ACHN (cell line): ENCODE data around the gene EHMT1.
A peak's percentile ranks its signal among the peaks of the same experiment; 100 is the strongest.

Source experiments
- DNase-seq: peaks from one replicate; pipeline ENCODE4 v3.0.0-alpha.2; 2015
- in situ Hi-C: cut with HindIII; loops from 2 replicates; pipeline ENCODE4 v1.10.0; 2017; ENCODE audit warnings: low sequenced_read_pairs, low pct_ligation_motif_present, low pct_unique_long_range_greater_than_20kb

EHMT1 gene

DNA sequence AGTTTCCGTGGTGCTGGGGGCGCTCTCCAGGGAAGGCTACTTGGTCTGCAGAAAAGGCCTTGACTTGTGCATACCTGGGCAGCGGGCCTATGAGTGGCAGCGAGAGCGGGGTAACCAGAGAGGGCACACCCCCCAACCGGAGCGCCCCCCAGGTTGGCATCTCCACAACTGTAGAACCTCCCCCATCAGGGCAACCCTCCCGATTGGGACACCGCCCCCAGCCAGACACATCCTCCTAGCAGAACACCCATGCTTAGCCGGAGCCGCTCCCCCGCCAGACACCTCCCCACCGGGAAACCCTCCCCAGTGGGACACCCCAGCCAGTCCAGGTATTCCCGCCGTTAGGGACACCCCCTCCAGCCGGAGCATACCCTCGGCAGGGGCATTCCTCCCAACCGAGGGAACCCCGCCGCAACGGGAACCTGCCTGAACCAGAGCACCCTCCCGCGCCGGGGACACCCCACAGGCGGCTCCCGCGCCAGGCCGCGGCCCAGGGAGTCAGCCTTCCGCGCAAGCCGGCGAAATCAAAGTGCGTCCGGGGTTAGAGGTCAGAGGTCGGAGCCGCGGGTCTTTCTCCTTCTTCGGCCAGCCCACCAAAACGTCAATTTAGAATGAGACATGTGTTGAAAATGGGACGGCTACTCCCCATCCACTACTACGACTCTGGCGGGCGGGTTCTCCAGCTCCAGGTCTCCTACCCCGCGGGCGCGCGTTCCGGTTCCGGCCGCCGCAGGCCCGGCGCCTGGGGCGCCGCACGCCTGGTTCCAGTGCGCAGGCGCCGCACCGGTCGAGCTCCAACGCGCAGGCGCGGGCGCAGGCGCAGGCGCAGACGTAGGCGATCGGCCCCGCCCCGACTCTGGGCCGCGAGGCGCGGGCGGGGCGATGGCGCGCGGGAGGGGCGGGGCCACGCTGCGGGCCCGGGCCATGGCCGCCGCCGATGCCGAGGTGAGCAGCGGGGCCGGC lies at the start of gene EHMT1:
Gene EHMT1 (plus strand): TSS at position 901 of the 963 bp plus-strand sequence. CDS start 24 bp downstream, at position 925.
- peak; percentile 80 for DNase-seq
- in situ Hi-C loops: no loop called here

GRCh38 chr9:137569609-137570203 lies 49.1 kb upstream of the EHMT1 start:
- in situ Hi-C loops: no loop called here
- no peak for DNase-seq

- in situ Hi-C loops: no loop called here
Observed at GRCh38 chr9:137570566-137570965, 48.2 kb upstream of the EHMT1 start.

GRCh38 chr9:137574192-137574591 lies 44.6 kb upstream of the EHMT1 start:
- in situ Hi-C loops: no loop called here

More at GRCh38 chr9:137570566-137570965, 48.2 kb upstream of the EHMT1 start:
- no peak for DNase-seq

DNA sequence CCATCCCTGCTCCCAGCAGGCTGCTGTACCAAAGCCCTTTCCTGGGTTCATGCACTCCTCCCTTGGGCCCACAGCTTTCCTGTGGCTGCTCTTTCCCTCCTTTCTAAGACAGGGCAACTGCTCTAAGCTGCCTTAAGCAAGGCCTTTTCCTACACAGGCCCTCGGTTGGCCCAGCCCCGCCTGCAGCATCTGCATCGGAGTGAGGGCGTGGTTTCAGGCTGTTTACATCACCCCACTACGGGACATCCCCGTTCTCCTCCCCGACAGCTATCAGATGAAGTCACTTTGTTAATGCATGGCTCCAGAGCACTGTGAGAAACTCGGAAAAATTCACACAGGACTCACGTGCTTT lies 43.5 kb upstream of the EHMT1 start:
- in situ Hi-C loops: no loop called here
- DNase-seq: no peak

More at GRCh38 chr9:137574192-137574591, 44.6 kb upstream of the EHMT1 start:
- DNase-seq: no peak

DNA sequence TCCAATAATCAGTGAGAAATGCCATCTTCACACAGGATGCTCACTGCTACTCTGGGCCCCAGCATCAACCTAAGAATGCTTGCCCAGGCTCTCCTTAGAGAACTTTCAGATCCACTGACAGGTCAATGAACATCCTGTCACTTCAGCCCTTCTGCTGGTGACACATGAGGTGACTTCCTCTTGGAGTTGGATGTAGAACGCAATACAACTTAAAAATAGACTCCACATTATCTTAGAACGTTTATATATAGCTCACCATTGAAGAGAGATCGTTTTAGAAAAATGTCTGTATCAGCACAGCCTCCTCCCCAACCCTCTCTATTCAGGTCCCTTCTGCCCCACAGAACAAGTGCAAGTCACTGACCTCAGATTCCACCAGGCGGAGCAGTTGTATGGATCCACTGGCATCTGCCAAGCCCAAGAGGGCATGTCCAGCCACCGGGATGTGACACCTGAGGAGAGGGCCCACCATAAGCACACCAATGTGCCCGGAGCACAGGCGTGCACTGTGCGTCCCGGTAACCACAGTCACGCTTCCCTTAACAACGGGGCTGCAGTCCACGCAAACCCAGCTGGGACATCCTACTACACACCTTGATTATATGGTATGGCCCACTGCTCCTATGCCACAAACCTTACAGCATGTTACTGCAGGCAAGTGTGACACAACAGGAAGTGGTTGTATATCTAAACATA lies 42.9 kb upstream of the EHMT1 start:
- in situ Hi-C loops: no loop called here
- no peak for DNase-seq

GRCh38 chr9:137578518-137579258 lies 40.1 kb upstream of the EHMT1 start, which contains the start of gene DPH7:
DPH7 (minus strand) TSS chr9:137578925; CDS start chr9:137578777, 148 bp downstream.
- in situ Hi-C loops: no loop called here
- peak; percentile 89 for DNase-seq

DNA sequence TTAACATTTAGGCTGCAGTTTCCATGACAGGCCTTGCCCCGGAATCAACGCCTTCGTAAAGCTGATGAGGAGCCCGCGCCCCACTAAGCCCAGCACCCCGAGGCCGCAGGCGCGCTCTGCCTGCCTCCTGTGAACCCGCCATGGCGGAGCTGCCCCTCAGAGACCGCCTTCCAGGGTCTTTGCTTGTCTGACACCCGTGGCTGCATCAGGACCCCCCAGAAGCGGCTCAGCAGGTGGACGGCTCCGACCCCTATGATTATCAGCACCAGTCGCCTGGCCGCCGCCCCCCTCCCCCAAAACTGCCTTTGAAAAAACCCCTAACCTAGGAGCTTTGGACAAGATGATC lies 39.6 kb upstream of the EHMT1 start:
- in situ Hi-C loops: no loop called here
- no peak for DNase-seq

DNA sequence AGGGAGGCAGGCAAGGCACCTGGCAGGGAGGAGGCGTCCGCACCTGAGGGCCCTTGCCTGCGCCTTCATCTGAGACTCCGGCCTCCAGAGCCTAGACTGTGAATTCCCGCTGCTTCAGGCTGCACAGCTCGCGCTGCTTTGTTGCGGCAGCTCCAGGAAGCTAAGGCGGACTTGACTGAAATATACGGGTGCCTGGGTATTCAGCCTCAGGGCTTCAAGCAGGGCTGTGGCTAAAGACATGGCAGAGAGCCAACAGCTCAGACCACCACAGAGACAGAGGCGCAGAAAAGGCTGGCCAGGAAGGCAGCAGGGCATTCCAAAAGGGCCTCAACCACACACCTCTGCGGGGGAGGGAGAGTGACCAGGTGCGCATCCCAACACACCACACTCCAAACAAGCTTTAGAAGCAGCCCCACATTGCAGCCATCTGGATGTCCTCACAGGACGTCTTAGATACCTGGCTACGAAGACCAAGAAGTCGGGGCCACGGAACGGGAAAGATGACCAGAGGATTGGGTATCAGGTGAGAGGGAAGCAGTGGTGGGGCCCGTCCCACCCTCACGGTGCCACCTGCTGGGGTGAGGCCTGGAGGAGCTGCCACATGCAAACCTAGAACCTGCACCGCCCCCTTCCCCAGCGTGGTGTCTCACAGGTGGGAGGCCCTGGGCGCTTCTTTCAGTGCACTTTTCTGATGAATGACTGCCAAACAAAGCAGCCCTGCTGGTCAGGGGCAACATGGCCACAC lies 38.4 kb upstream of the EHMT1 start:
- no peak for DNase-seq
- in situ Hi-C loops: no loop called here

- DNase-seq: no peak
- in situ Hi-C loops: no loop called here
Observed at GRCh38 chr9:137580954-137581322, 37.9 kb upstream of the EHMT1 start.

GRCh38 chr9:137581361-137582285 lies 37.2 kb upstream of the EHMT1 start:
- in situ Hi-C loops: no loop called here
- DNase-seq: no peak

GRCh38 chr9:137582286-137582860 lies 36.4 kb upstream of the EHMT1 start:
- in situ Hi-C loops: no loop called here

GRCh38 chr9:137583347-137583746 lies 35.5 kb upstream of the EHMT1 start:
- in situ Hi-C loops: no loop called here
- no peak for DNase-seq

More at GRCh38 chr9:137582286-137582860, 36.4 kb upstream of the EHMT1 start:
- peak; percentile 24 for DNase-seq

- DNase-seq: no peak
- in situ Hi-C loops: no loop called here
Observed at GRCh38 chr9:137583957-137584356, 34.8 kb upstream of the EHMT1 start.

GRCh38 chr9:137586854-137587253 lies 32.0 kb upstream of the EHMT1 start:
- no peak for DNase-seq
- in situ Hi-C loops: no loop called here

- in situ Hi-C loops: no loop called here
- DNase-seq: no peak
Observed at GRCh38 chr9:137588311-137588710, 30.5 kb upstream of the EHMT1 start.

DNA sequence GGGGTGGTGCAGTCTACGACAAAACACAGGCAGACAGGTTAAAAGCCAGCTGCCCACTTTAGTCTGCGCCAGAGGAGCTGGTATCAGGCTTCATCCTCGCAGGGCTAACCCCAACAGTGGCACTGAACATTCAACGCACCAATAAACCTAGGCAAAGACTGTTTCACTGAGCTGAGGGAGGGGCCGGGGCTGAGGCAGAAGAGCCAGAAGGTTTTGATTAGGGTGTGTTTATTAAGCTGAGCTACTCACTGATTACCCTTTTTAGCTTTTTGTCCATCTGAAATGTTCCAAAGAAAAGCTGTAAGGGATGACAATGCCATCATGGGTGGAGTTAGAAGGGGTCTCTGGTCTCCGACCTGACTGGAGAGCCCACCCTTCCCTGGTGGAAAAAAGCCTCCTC lies 29.9 kb upstream of the EHMT1 start:
- in situ Hi-C loops: no loop called here
- DNase-seq: no peak
